ENCODE results near the gene CSPG5. TPM values are rescaled to one million over a fixed set of nuclear protein-coding genes. Genes with fewer than 3 reads are reported as not detected.
A peak's percentile ranks its signal among the peaks of the same experiment; 100 is the strongest.

CSPG5 gene
- total and polyA plus RNA-seq, 2 experiments from 2014 or later, result 2.0 to 3.2 TPM

GRCh38 chr3:47578119-47578632, 489 bp downstream of the CSPG5 start:
- Histone ChIP-seq H3K9me3 (ENCODE audit: low read depth) (no peaks in the 10 kb centered on the region), H3K4me1 (ENCODE audit: low read depth) (peaks cover 6% of the 10 kb centered on the region), H3K27ac (no peak overlapping the region), H3K36me3 (no peaks in the 10 kb centered on the region), H3K4me3 (peak overlapping the region; percentile 73), H3K27me3 (peaks cover 33% of the 10 kb centered on the region)
- TF ChIP-seq, protein P1, sequence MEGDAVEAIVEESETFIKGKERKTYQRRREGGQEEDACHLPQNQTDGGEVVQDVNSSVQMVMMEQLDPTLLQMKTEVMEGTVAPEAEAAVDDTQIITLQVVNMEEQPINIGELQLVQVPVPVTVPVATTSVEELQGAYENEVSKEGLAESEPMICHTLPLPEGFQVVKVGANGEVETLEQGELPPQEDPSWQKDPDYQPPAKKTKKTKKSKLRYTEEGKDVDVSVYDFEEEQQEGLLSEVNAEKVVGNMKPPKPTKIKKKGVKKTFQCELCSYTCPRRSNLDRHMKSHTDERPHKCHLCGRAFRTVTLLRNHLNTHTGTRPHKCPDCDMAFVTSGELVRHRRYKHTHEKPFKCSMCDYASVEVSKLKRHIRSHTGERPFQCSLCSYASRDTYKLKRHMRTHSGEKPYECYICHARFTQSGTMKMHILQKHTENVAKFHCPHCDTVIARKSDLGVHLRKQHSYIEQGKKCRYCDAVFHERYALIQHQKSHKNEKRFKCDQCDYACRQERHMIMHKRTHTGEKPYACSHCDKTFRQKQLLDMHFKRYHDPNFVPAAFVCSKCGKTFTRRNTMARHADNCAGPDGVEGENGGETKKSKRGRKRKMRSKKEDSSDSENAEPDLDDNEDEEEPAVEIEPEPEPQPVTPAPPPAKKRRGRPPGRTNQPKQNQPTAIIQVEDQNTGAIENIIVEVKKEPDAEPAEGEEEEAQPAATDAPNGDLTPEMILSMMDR (IDR thresholded peaks at IDR 0.05; ENCODE audit: low read depth, low read length), result no peak
- DNase-seq (ENCODE audit: low read depth in 1 of 2, low spot score in 1 of 2), result peak in 1 of 2 donors; percentile 65

DNA sequence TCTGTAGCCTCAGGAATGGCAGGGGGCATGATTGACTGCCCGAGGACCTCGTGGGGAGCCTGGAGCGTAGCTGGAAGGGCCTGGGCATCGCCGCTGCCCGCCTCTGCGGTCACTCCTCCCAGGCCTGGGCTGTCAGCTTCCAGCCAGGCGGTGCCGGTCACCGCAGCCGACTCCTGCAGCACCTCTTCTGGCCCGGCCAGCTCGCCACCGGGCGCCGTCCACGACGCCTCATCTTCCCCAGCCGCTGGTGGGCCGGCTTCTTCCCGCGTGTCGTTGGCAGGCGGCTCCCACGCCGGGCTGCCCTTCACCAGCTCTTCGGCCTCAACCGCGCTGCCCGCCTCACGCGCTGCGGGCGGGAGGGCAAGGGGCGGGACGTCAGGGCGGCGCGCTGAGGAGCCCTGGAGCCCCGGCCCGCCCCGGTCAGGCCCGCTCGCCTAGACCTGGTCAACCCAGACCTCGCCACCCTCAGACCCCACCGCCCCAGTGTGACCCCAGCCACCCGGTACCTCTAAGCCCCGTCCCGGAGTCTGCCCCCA, 1.0 kb downstream of the CSPG5 start:
- Histone ChIP-seq H3K27me3 (peaks cover 33% of the 10 kb centered on the region), H3K36me3 (no peaks in the 10 kb centered on the region), H3K9me3 (ENCODE audit: low read depth) (no peaks in the 10 kb centered on the region), H3K4me3 (peak overlapping the region; percentile 73), H3K4me1 (ENCODE audit: low read depth) (peaks cover 6% of the 10 kb centered on the region), H3K27ac (no peak overlapping the region)
- peak in 1 of 2 donors; percentile 47 for DNase-seq (ENCODE audit: low read depth in 1 of 2, low spot score in 1 of 2)
- TF ChIP-seq, protein P1 (IDR thresholded peaks at IDR 0.05; ENCODE audit: low read depth, low read length), result no peak

GRCh38 chr3:47573190-47574172, 5.2 kb downstream of the CSPG5 start:
- TF ChIP-seq, protein P1 (IDR thresholded peaks at IDR 0.05; ENCODE audit: low read depth, low read length), result no peak
- no peaks in the 10 kb centered on the region for H3K9me3 ChIP-seq (ENCODE audit: low read depth)
- H3K27ac ChIP-seq, result no peak overlapping the region
- peak in 1 of 2 donors; percentile 25 for DNase-seq (ENCODE audit: low read depth in 1 of 2, low spot score in 1 of 2)
- H3K4me1 ChIP-seq (ENCODE audit: low read depth), result no peaks in the 10 kb centered on the region
- peaks cover 28% of the 10 kb centered on the region for H3K27me3 ChIP-seq
- no peak overlapping the region for H3K4me3 ChIP-seq
- no peaks in the 10 kb centered on the region for H3K36me3 ChIP-seq

DNA sequence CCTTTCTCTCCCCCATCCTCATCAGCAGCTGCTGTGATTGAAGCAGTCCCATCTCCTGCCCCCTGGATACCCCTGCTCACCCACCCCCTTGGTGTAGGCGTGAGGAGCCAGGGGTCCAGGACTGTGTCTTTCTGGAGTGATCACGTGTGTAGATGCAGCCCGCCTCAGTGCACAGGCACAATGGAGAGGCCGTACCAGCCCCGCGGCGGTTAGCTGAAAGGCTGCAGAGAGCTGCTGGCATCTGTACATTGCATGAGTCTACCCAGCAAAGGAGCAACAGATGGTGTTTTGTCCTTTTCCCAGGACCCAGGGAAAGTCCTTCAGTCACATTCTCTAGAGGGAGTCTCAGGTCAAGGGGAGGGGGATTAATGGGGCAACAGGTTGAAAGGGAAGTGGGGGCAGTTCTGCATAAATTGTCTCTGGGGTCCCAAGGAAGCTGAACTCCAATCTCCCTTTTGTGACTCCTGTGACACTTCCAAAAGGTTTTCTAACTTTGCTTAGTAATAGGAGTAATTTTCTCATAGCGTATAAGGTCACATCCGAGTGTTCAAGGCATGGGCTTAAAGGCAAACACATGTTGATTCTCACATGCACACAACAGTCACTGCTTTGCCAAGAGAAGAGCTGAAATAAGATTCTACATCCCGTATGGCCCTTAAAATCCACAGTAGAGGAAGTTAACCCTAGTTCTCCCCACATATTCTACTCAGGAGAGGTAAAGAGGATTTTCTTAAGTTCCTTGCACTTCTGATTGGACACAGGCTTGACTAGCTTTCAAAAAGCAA, 7.1 kb downstream of the CSPG5 start:
- no peak overlapping the region for H3K27ac ChIP-seq
- no peaks in the 10 kb centered on the region for H3K9me3 ChIP-seq (ENCODE audit: low read depth)
- TF ChIP-seq, protein P1 (IDR thresholded peaks at IDR 0.05; ENCODE audit: low read depth, low read length), result no peak
- H3K36me3 ChIP-seq, result no peaks in the 10 kb centered on the region
- H3K4me1 ChIP-seq (ENCODE audit: low read depth), result no peaks in the 10 kb centered on the region
- peaks cover 11% of the 10 kb centered on the region for H3K27me3 ChIP-seq
- no peak overlapping the region for H3K4me3 ChIP-seq
- no peak for DNase-seq (ENCODE audit: low read depth in 1 of 2, low spot score in 1 of 2)

- TF ChIP-seq, protein P1 (IDR thresholded peaks at IDR 0.05; ENCODE audit: low read depth, low read length), result no peak
- H3K9me3 ChIP-seq (ENCODE audit: low read depth), result no peaks in the 10 kb centered on the region
Observed at GRCh38 chr3:47568901-47569300, 9.8 kb downstream of the CSPG5 start.

More at GRCh38 chr3:47568901-47569300, 9.8 kb downstream of the CSPG5 start:
- H3K27ac ChIP-seq, result no peak overlapping the region
- no peaks in the 10 kb centered on the region for H3K4me1 ChIP-seq (ENCODE audit: low read depth)
- H3K4me3 ChIP-seq, result no peak overlapping the region
- H3K27me3 ChIP-seq, result peaks cover 8% of the 10 kb centered on the region
- no peak for DNase-seq (ENCODE audit: low read depth in 1 of 2, low spot score in 1 of 2)
- H3K36me3 ChIP-seq, result no peaks in the 10 kb centered on the region
